Tibial artery (tissue), 4 donors: Measurements from ENCODE around the gene AHRR.

Source experiments
- DNase-seq, 2 donors: peaks; one replicate each; pipeline ENCODE4 v3.0.0-alpha.2; 2019
- H3K27ac ChIP-seq, 2 donors: fragments of 200-600 bp; sonication (generic) in 1 of 2; 1 replicate in 1 of 2; 2 replicates in 1 of 2; pipeline ENCODE4 v1.5.1; 2018 to 2019; ENCODE audit warnings: mild to moderate bottlenecking in 1 of 2
- H3K27me3 ChIP-seq, 2 donors: fragments of 200-600 bp; sonication (generic) in 1 of 2; one replicate each; pipeline versions ENCODE4 v1.5.1 to v1.6.0; 2016 to 2019
- H3K36me3 ChIP-seq, 3 donors: fragments of 200-600 bp; sonication (generic) in 2 of 3; one replicate each; pipeline ENCODE4 v1.5.1; 2016 to 2019; ENCODE audit warnings: mild to moderate bottlenecking in 2 of 3
- H3K4me1 ChIP-seq, 4 donors: fragments of 200-600 bp; sonication (generic) in 2 of 4; 1 replicate in 3 of 4; 2 replicates in 1 of 4; pipeline ENCODE4 v1.5.1; 2016 to 2019
- H3K4me3 ChIP-seq, 2 donors: fragments of 200-600 bp; sonication (generic) in 1 of 2; 1 replicate in 1 of 2; 2 replicates in 1 of 2; pipeline ENCODE4 v1.5.1; 2018 to 2019; ENCODE audit warnings: mild to moderate bottlenecking in 2 of 2
- H3K9me3 ChIP-seq, 3 donors: fragments of 200-600 bp; sonication (generic) in 1 of 3; one replicate each; pipeline ENCODE4 v1.5.1; 2016 to 2019
- CTCF ChIP-seq, 2 experiments: fragments of 200-600 bp in 1 of 2; fragments of 450-650 bp in 1 of 2; IDR thresholded peaks; one replicate each; pipeline ENCODE4 v1.5.1; 2017 to 2019; ENCODE audit warnings: antibody characterized with exemption in 2 of 2, mild to moderate bottlenecking in 1 of 2, moderate library complexity in 1 of 2
- intact Hi-C: fragments of 100-400 bp; cut with DNase I; formaldehyde crosslinking; loops from one replicate; pipeline ENCODE4 v1.15.0; 2023; ENCODE audit warnings: low total_unique reads

The AHRR gene

GRCh38 chr5:313265-313664 is 8.2 kb upstream of the AHRR start:
- Histone ChIP-seq H3K4me3 (no peak overlapping the region), H3K36me3 (peaks cover 44 to 80% (median 57%) of the 10 kb centered on the region in 3 donors), H3K27me3 (peaks cover 0 to 4% of the 10 kb centered on the region in 2 donors), H3K27ac (no peak overlapping the region), H3K9me3 (no peaks in the 10 kb centered on the region), H3K4me1 (no peaks in the 10 kb centered on the region)
- DNase-seq = no peak
- intact Hi-C loops = no loop called here
- no peak for TF ChIP-seq CTCF (IDR thresholded peaks at IDR 0.05)

GRCh38 chr5:313806-314376 is 7.6 kb upstream of the AHRR start:
- no peaks in the 10 kb centered on the region for H3K9me3 ChIP-seq
- no peaks in the 10 kb centered on the region for H3K4me1 ChIP-seq
- no peak for DNase-seq
- no peak for TF ChIP-seq CTCF (IDR thresholded peaks at IDR 0.05)
- H3K27ac ChIP-seq = no peak overlapping the region
- intact Hi-C loops = no loop called here
- H3K27me3 ChIP-seq = peaks cover 0 to 10% of the 10 kb centered on the region in 2 donors
- no peak overlapping the region for H3K4me3 ChIP-seq
- peaks cover 44 to 73% (median 57%) of the 10 kb centered on the region in 3 donors for H3K36me3 ChIP-seq

GRCh38 chr5:314676-315487 is 6.6 kb upstream of the AHRR start:
- Histone ChIP-seq H3K27me3 (peaks cover 0 to 18% of the 10 kb centered on the region in 2 donors), H3K4me1 (no peaks in the 10 kb centered on the region), H3K27ac (no peak overlapping the region), H3K4me3 (no peak overlapping the region), H3K36me3 (peaks cover 44 to 69% (median 57%) of the 10 kb centered on the region in 3 donors), H3K9me3 (no peaks in the 10 kb centered on the region)
- no peak for DNase-seq
- TF ChIP-seq CTCF (IDR thresholded peaks at IDR 0.05) = no peak
- intact Hi-C loops = no loop called here

GRCh38 chr5:315488-316209 is 5.9 kb upstream of the AHRR start:
- H3K36me3 ChIP-seq = peaks cover 44 to 61% (median 57%) of the 10 kb centered on the region in 3 donors
- H3K4me1 ChIP-seq = peaks cover 0 to 5% (median 4%) of the 10 kb centered on the region in 4 donors
- H3K27ac ChIP-seq = no peak overlapping the region
- TF ChIP-seq CTCF (IDR thresholded peaks at IDR 0.05) = no peak
- no peak for DNase-seq
- H3K27me3 ChIP-seq = peaks cover 0 to 26% of the 10 kb centered on the region in 2 donors
- intact Hi-C loops = no loop called here
- no peak overlapping the region for H3K4me3 ChIP-seq
- H3K9me3 ChIP-seq = no peaks in the 10 kb centered on the region

GRCh38 chr5:316210-317085 is 5.1 kb upstream of the AHRR start:
- Histone ChIP-seq H3K9me3 (no peaks in the 10 kb centered on the region), H3K36me3 (peaks cover 44 to 53% (median 52%) of the 10 kb centered on the region in 3 donors), H3K27ac (no peak overlapping the region), H3K4me3 (no peak overlapping the region), H3K27me3 (peaks cover 0 to 34% of the 10 kb centered on the region in 2 donors), H3K4me1 (peaks cover 0 to 13% (median 12%) of the 10 kb centered on the region in 4 donors)
- intact Hi-C loops = no loop called here
- DNase-seq = no peak
- TF ChIP-seq CTCF (IDR thresholded peaks at IDR 0.05) = no peak
